Measurements from ENCODE around the gene MAP1LC3A.

Gene MAP1LC3A

GRCh38 chr20:34586488-34587163, 28.1 kb downstream of the MAP1LC3A start:
- Mint-ChIP-seq H3K36me3 (peaks cover 30% of the 10 kb centered on the region), H3K27ac (no peak overlapping the region), H3K9me3 (no peaks in the 10 kb centered on the region), H3K4me1 (peaks cover 1% of the 10 kb centered on the region), H3K4me3 (no peak overlapping the region), H3K27me3 (no peaks in the 10 kb centered on the region)
- ATAC-seq, result no peak

- Mint-ChIP-seq H3K4me1 (no peaks in the 10 kb centered on the region), H3K4me3 (no peak overlapping the region), H3K27ac (no peak overlapping the region), H3K27me3 (no peaks in the 10 kb centered on the region), H3K36me3 (peaks cover 11% of the 10 kb centered on the region), H3K9me3 (no peaks in the 10 kb centered on the region)
- ATAC-seq, result no peak
Observed at GRCh38 chr20:34595377-34596184, 37.1 kb downstream of the MAP1LC3A start.

GRCh38 chr20:34600892-34601653, 42.6 kb downstream of the MAP1LC3A start:
- no peaks in the 10 kb centered on the region for H3K9me3 Mint-ChIP-seq
- H3K36me3 Mint-ChIP-seq, result peaks cover 16% of the 10 kb centered on the region
- H3K27ac Mint-ChIP-seq, result no peak overlapping the region
- H3K27me3 Mint-ChIP-seq, result no peaks in the 10 kb centered on the region
- ATAC-seq, result no peak
- H3K4me3 Mint-ChIP-seq, result no peak overlapping the region
- H3K4me1 Mint-ChIP-seq, result no peaks in the 10 kb centered on the region

- no peak for ATAC-seq
- H3K36me3 Mint-ChIP-seq, result peaks cover 20% of the 10 kb centered on the region
- peaks cover 10% of the 10 kb centered on the region for H3K4me1 Mint-ChIP-seq
- H3K27me3 Mint-ChIP-seq, result no peaks in the 10 kb centered on the region
- H3K27ac Mint-ChIP-seq, result no peak overlapping the region
- peaks cover 6% of the 10 kb centered on the region for H3K9me3 Mint-ChIP-seq
- no peak overlapping the region for H3K4me3 Mint-ChIP-seq
Observed at GRCh38 chr20:34604980-34605788, 46.7 kb downstream of the MAP1LC3A start.

- Mint-ChIP-seq H3K4me1 (peaks cover 15% of the 10 kb centered on the region), H3K36me3 (peaks cover 32% of the 10 kb centered on the region), H3K4me3 (no peak overlapping the region), H3K27me3 (no peaks in the 10 kb centered on the region), H3K27ac (no peak overlapping the region), H3K9me3 (peaks cover 12% of the 10 kb centered on the region)
- no peak for ATAC-seq
Observed at GRCh38 chr20:34607066-34607465, 48.5 kb downstream of the MAP1LC3A start.
